Spleen (tissue), 7 donors: Measurements from ENCODE around the gene ARHGAP10.

ENCODE experiments used
- POLR2A ChIP-seq, 3 donors: fragments of 450-650 bp; IDR thresholded peaks; one replicate each; pipeline ENCODE4 v1.5.1; 2017; ENCODE audit warnings: antibody characterized with exemption in 3 of 3, mild to moderate bottlenecking in 1 of 3
- POLR2AphosphoS5 ChIP-seq, 3 donors: sonication (generic); formaldehyde crosslinking; IDR thresholded peaks; one replicate each; pipeline ENCODE4 v1.5.1; 2017; ENCODE audit warnings: antibody characterized with exemption in 3 of 3
- TF ChIP-seq, protein P1 (sequence below), 11 experiments: fragments of 200-600 bp in 7 of 11; fragments of 450-650 bp in 4 of 11; sonication (generic) in 4 of 11; IDR thresholded peaks in 8 of 11; conservative IDR thresholded peaks in 3 of 11; 1 replicate in 7 of 11; 2 replicates in 4 of 11; pipeline versions ENCODE4 v1.4.0 to v1.8.0; 2016 to 2021; ENCODE audit warnings: antibody characterized with exemption in 11 of 11, inconsistent platforms in 4 of 11, mild to moderate bottlenecking in 1 of 11
- donor health status: DM: no; HTN: no; CAD: no; lungs with moderate emphysema.
- donor health status: DM: no; HTN: no; CAD: no.
- donor health status: DM: no; HTN: no; CAD: no.

DNA sequence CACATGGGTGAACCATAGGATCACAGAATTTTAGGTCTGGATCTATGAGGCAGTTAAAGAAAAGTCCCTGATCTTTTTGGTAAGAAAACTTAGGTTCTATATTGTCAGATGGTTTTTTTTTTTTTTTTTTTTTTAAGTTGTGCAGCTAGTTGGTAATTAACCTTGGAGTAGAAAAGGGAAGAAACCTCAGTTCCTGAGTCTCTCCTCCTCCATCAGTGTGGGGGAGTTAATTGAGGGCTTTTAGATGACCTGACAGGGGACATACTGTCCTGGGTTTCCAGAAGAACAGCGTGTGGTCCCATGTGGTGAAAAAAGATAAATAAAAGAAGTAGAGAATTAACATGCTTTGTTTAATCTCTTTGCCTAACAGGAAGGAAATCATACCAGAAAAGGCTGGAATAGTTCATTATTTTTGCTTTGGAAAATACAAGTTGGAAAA is 123.7 kb downstream of the ARHGAP10 start:
- TF ChIP-seq, protein P1, sequence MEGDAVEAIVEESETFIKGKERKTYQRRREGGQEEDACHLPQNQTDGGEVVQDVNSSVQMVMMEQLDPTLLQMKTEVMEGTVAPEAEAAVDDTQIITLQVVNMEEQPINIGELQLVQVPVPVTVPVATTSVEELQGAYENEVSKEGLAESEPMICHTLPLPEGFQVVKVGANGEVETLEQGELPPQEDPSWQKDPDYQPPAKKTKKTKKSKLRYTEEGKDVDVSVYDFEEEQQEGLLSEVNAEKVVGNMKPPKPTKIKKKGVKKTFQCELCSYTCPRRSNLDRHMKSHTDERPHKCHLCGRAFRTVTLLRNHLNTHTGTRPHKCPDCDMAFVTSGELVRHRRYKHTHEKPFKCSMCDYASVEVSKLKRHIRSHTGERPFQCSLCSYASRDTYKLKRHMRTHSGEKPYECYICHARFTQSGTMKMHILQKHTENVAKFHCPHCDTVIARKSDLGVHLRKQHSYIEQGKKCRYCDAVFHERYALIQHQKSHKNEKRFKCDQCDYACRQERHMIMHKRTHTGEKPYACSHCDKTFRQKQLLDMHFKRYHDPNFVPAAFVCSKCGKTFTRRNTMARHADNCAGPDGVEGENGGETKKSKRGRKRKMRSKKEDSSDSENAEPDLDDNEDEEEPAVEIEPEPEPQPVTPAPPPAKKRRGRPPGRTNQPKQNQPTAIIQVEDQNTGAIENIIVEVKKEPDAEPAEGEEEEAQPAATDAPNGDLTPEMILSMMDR (IDR thresholded peaks at IDR 0.05 in 8 of 11, conservative IDR thresholded peaks at IDR 0.05 in 3 of 11): no peak
- TF ChIP-seq POLR2A (IDR thresholded peaks at IDR 0.05): no peak
- peak in 1 of 3 donors; percentile 16 for TF ChIP-seq POLR2AphosphoS5 (IDR thresholded peaks at IDR 0.05)
